A673 (cell line): ENCODE measurements around the gene OTC. TPM values are rescaled to one million over a fixed set of nuclear protein-coding genes. Genes with fewer than 3 reads are reported as not detected.

ENCODE experiments used
- BruUV-seq: library from RNA; stranded (reverse); fragments of 400-500 nt; replicated peaks from 2 replicates; lab custom pipeline; 2021; lab: Mats Ljungman, UMichigan
- CTCF ChIA-PET: fragments of 300-600 bp; sonication (Branson Sonifier 250); formaldehyde crosslinking; loops from one replicate; lab custom pipeline; 2022; ENCODE audit warnings: antibody characterized with exemption; lab: Charles Lee
- POLR2A ChIA-PET: fragments of 300-600 bp; sonication (Branson Sonifier 250); formaldehyde crosslinking; loops from one replicate; lab custom pipeline; 2022; ENCODE audit warnings: antibody characterized with exemption; ENCODE audit not compliant: low non-redundant PET; lab: Charles Lee
- DNase-seq: peaks from one replicate; pipeline ENCODE4 v3.0.0-alpha.2; 2015; ENCODE audit warnings: low spot score
- H3K27ac ChIP-seq: fragments of 200-600 bp; sonication (generic); 2 replicates; pipeline ENCODE4 v1.5.1; 2016; ENCODE audit warnings: mixed run types, low read depth, mild to moderate bottlenecking, mixed read lengths, antibody characterized with exemption, low read length; ENCODE audit not compliant: poor library complexity, severe bottlenecking
- H3K27me3 ChIP-seq: fragments of 200-600 bp; sonication (generic); replicated peaks from 2 replicates; pipeline ENCODE4 v1.6.1; 2017; ENCODE audit warnings: mixed run types, low read depth, mild to moderate bottlenecking, mixed read lengths, antibody characterized with exemption, low read length; ENCODE audit not compliant: insufficient read depth, poor library complexity
- H3K36me3 ChIP-seq: fragments of 200-600 bp; sonication (generic); 2 replicates; pipeline ENCODE4 v1.6.1; 2016; ENCODE audit warnings: mixed run types, mild to moderate bottlenecking, mixed read lengths, antibody characterized with exemption, low read length; ENCODE audit not compliant: insufficient read depth, poor library complexity, severe bottlenecking
- H3K4me1 ChIP-seq: fragments of 200-600 bp; sonication (generic); 2 replicates; pipeline ENCODE4 v1.6.1; 2017; ENCODE audit warnings: mixed run types, mild to moderate bottlenecking, mixed read lengths, antibody characterized with exemption, low read length; ENCODE audit not compliant: insufficient read depth, poor library complexity, severe bottlenecking
- H3K4me3 ChIP-seq: fragments of 200-600 bp; sonication (generic); 2 replicates; pipeline ENCODE4 v1.5.1; 2016; ENCODE audit warnings: low read depth, mixed run types, mild to moderate bottlenecking, mixed read lengths, low read length; ENCODE audit not compliant: poor library complexity, severe bottlenecking
- H3K9me3 ChIP-seq: fragments of 200-600 bp; sonication (generic); 2 replicates; pipeline ENCODE4 v1.6.1; 2016; ENCODE audit warnings: mixed run types, low read depth, mild to moderate bottlenecking, mixed read lengths, antibody characterized with exemption, low read length; ENCODE audit not compliant: poor library complexity, severe bottlenecking
- EZH2 ChIP-seq: fragments of 200-600 bp; sonication (generic); IDR thresholded peaks from 2 replicates; pipeline ENCODE4 v1.6.1; 2017; ENCODE audit warnings: borderline replicate concordance, low read depth, mild to moderate bottlenecking, mixed read lengths, antibody characterized with exemption, low read length; ENCODE audit not compliant: poor library complexity, severe bottlenecking
- intact Hi-C: fragments of 100-400 bp; cut with micrococcal nuclease; formaldehyde crosslinking; loops from one replicate; pipeline ENCODE4 v1.10.0; 2022; ENCODE audit not compliant: unreplicated experiment
- total RNA-seq: library from RNA; stranded (reverse); gene quantifications from 2 replicates; pipeline ENCODE4 v1.2.3, GENCODE V29; 2021
- TF ChIP-seq, protein P1 (sequence below): fragments of 300-800, 200-600 bp; sonication (generic); conservative IDR thresholded peaks from 2 replicates; pipeline ENCODE4 v1.5.1; 2017; ENCODE audit warnings: low read depth, mild to moderate bottlenecking, antibody characterized with exemption, low read length, moderate library complexity, mixed read lengths

Gene OTC
- total RNA-seq, 1 experiment from 2014 or later = not detected

DNA sequence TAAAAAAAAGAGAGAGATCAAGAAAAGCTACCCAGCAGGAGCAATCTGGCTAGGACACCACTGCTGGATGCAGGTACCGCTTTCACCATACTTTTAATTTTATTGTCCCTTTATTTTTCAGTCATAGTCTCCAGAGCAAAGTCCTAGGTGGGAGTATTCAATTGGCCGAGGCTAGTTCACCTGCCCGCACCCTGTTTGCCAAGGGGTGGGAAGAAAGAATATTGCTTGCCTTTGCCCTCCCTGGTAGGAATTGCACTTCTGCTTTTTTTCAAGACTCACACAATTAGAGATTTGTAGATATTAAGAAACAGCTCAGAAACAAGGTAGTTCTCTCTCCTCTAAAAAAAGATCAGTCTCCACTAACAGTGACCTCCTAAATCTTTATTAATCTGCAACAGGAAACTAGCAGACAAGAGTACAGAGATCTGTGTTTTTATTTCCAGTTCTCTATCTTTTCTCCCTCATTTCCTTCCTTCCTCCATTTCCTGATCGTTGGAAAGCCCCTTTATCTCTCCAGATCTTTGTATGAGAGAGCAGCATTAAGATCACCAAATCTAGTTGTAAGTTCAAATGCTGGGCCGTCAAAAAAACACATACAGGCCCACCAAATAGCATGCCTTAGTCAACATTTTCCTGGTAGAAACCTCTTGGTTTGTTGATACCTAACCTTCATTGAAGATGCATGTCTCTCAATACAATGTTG is 15.7 kb upstream of the OTC start:
- no peak for DNase-seq
- Histone ChIP-seq H3K4me1 (peaks cover 3% of the 10 kb centered on the region), H3K27ac (no peak overlapping the region), H3K4me3 (no peak overlapping the region), H3K36me3 (no peaks in the 10 kb centered on the region), H3K9me3 (no peaks in the 10 kb centered on the region), H3K27me3 (peaks cover 9% of the 10 kb centered on the region)
- ChIA-PET CTCF (no interaction called here), POLR2A (no interaction called here)
- intact Hi-C loops = no loop called here
- TF ChIP-seq EZH2 = no peak
- TF ChIP-seq, protein P1, sequence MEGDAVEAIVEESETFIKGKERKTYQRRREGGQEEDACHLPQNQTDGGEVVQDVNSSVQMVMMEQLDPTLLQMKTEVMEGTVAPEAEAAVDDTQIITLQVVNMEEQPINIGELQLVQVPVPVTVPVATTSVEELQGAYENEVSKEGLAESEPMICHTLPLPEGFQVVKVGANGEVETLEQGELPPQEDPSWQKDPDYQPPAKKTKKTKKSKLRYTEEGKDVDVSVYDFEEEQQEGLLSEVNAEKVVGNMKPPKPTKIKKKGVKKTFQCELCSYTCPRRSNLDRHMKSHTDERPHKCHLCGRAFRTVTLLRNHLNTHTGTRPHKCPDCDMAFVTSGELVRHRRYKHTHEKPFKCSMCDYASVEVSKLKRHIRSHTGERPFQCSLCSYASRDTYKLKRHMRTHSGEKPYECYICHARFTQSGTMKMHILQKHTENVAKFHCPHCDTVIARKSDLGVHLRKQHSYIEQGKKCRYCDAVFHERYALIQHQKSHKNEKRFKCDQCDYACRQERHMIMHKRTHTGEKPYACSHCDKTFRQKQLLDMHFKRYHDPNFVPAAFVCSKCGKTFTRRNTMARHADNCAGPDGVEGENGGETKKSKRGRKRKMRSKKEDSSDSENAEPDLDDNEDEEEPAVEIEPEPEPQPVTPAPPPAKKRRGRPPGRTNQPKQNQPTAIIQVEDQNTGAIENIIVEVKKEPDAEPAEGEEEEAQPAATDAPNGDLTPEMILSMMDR = no peak
- no TSS peak for BruUV-seq

DNA sequence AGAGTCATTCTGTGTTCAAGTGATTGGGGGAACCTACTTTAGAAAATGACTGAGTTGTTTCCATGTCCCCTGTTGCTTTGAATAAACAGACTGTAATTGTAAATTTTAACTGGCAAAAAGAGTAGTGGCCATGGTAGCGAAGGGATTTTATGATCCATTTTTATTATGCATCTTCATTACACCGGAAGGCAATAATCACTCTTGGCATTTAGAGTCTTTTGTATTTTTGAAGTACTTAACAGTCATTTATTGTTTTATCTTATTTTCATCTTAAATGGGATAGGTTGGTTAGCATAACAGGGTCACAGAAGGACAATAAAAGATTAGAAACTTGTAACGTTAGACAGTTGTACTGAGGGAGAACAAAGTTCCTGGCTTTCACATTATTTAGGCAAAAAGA is 11.0 kb upstream of the OTC start:
- DNase-seq = peak; percentile 23
- no peaks in the 10 kb centered on the region for H3K4me1 ChIP-seq
- intact Hi-C loops = no loop called here
- CTCF ChIA-PET = no interaction called here
- POLR2A ChIA-PET = no interaction called here
- H3K9me3 ChIP-seq = no peaks in the 10 kb centered on the region
- BruUV-seq = no TSS peak
- TF ChIP-seq, protein P1 = no peak
- TF ChIP-seq EZH2 = no peak
- peaks cover 15% of the 10 kb centered on the region for H3K27me3 ChIP-seq
- H3K4me3 ChIP-seq = no peak overlapping the region
- H3K36me3 ChIP-seq = no peaks in the 10 kb centered on the region
- H3K27ac ChIP-seq = no peak overlapping the region

DNA sequence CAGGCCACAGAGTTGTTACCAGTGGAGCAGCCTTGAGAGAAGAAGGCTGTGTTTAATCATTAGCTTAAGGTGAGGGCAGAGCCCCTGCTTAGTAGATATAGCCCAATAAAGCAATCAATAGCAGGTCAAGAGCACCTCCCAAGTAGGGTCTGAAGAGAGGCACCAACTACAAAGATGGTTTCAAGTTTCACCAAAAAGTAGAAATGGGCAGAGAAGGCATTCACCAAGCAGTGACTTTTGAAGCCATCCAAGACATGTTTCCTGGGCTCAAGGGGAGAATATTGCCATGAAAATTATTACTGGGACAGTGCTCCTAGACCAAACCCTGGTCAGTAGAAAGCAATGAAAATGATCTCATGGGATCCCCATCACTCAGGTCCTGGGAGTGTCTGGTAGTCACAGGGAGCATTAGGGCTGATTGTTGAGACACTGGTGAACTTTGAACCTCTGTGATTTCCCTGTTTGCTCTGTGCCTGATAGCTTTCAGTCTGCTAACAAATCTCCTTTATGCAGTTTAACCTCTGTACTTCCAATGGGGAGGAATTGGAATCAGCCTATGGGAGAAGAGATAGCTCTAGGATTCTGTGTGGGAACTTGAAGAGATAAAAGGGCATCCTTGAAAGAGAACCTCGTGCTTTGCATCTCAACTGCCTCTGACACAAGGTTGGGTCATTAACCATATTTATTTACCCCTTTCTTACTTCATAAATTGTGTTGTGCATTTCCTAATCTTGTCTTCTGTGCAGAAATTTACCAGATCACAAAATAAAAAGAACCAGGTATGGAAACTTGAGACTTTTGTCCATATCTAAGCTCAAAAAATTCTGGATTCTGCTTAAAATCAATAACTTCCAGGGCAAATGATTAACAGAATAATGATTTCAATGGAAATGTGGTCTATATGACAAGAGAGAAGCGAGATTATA is 9.3 kb upstream of the OTC start:
- H3K4me1 ChIP-seq = no peaks in the 10 kb centered on the region
- TF ChIP-seq EZH2 = no peak
- intact Hi-C loops = no loop called here
- DNase-seq = no peak
- CTCF ChIA-PET = no interaction called here
- H3K9me3 ChIP-seq = no peaks in the 10 kb centered on the region
- H3K36me3 ChIP-seq = no peaks in the 10 kb centered on the region
- no peak overlapping the region for H3K4me3 ChIP-seq
- no peak overlapping the region for H3K27ac ChIP-seq
- POLR2A ChIA-PET = no interaction called here
- peaks cover 17% of the 10 kb centered on the region for H3K27me3 ChIP-seq
- no TSS peak for BruUV-seq
